HUES48 (cell line): ENCODE data around the gene WNT9A.
"Not testable (repeated sequence)": the region's sequence is repeated elsewhere in the genome, so short reads cannot be mapped to it uniquely, and the experiment has no call there.

Experiments
- H3K27ac ChIP-seq: one replicate; pipeline ENCODE4 v1.7.0; 2013; ENCODE audit warnings: low read depth, low read length, inconsistent platforms
- H3K27me3 ChIP-seq: 2 replicates; pipeline ENCODE4 v1.6.1; 2013; ENCODE audit warnings: mild to moderate bottlenecking, low read length; ENCODE audit not compliant: control insufficient read depth, insufficient read depth
- H3K36me3 ChIP-seq: 2 replicates; pipeline ENCODE4 v1.6.1; 2013; ENCODE audit warnings: low read length; ENCODE audit not compliant: control insufficient read depth, insufficient read depth
- H3K4me1 ChIP-seq: 2 replicates; pipeline ENCODE4 v1.6.1; 2013; ENCODE audit warnings: mild to moderate bottlenecking, low read length; ENCODE audit not compliant: control insufficient read depth, insufficient read depth
- H3K4me3 ChIP-seq: 2 replicates; pipeline ENCODE4 v1.5.1; 2013; ENCODE audit warnings: mild to moderate bottlenecking, low read depth, low read length
- H3K9ac ChIP-seq: 2 replicates; pipeline ENCODE4 v1.6.1; 2013; ENCODE audit warnings: mild to moderate bottlenecking, low read depth, low read length, moderate library complexity
- H3K9me3 ChIP-seq: 2 replicates; pipeline ENCODE4 v1.6.1; 2013; ENCODE audit warnings: low read length; ENCODE audit not compliant: control insufficient read depth, insufficient read depth

WNT9A gene

GRCh38 chr1:227913396-227913763 is 34.4 kb downstream of the WNT9A start:
- Histone ChIP-seq H3K9me3 (no peaks in the 10 kb centered on the region), H3K4me3 (no peak overlapping the region), H3K36me3 (no peaks in the 10 kb centered on the region), H3K4me1 (peaks cover 13% of the 10 kb centered on the region), H3K9ac (no peak overlapping the region), H3K27me3 (no peaks in the 10 kb centered on the region), H3K27ac (no peak overlapping the region)

- H3K9ac ChIP-seq: no peak overlapping the region
- no peaks in the 10 kb centered on the region for H3K27me3 ChIP-seq
- no peaks in the 10 kb centered on the region for H3K36me3 ChIP-seq
- H3K4me3 ChIP-seq: no peak overlapping the region
- H3K27ac ChIP-seq: no peak overlapping the region
- H3K4me1 ChIP-seq: peaks cover 13% of the 10 kb centered on the region
- H3K9me3 ChIP-seq: no peaks in the 10 kb centered on the region
These were observed 34.9 kb downstream of the WNT9A start for GRCh38 chr1:227912866-227913265.

- Histone ChIP-seq H3K36me3 (no peaks in the 10 kb centered on the region), H3K9me3 (no peaks in the 10 kb centered on the region), H3K4me3 (no peak overlapping the region), H3K4me1 (peaks cover 13% of the 10 kb centered on the region), H3K9ac (no peak overlapping the region), H3K27me3 (no peaks in the 10 kb centered on the region), H3K27ac (no peak overlapping the region)
These were observed 36.4 kb downstream of the WNT9A start for GRCh38 chr1:227911376-227911775.

- Histone ChIP-seq H3K4me1 (peaks cover 10% of the 10 kb centered on the region), H3K9me3 (no peaks in the 10 kb centered on the region), H3K4me3 (no peak overlapping the region), H3K27me3 (no peaks in the 10 kb centered on the region), H3K9ac (no peak overlapping the region), H3K36me3 (no peaks in the 10 kb centered on the region), H3K27ac (no peak overlapping the region)
These were observed 37.1 kb downstream of the WNT9A start for GRCh38 chr1:227910511-227911153.

GRCh38 chr1:227909923-227910328 is 37.8 kb downstream of the WNT9A start:
- peaks cover 10% of the 10 kb centered on the region for H3K4me1 ChIP-seq
- not testable (repeated sequence) for H3K9me3 ChIP-seq, H3K27ac ChIP-seq, H3K36me3 ChIP-seq, H3K9ac ChIP-seq, H3K27me3 ChIP-seq, H3K4me3 ChIP-seq

GRCh38 chr1:227909188-227909587 is 38.5 kb downstream of the WNT9A start:
- Histone ChIP-seq H3K27me3 (no peaks in the 10 kb centered on the region), H3K27ac (no peak overlapping the region), H3K4me3 (no peak overlapping the region), H3K9ac (no peak overlapping the region), H3K9me3 (no peaks in the 10 kb centered on the region), H3K4me1 (peaks cover 10% of the 10 kb centered on the region), H3K36me3 (no peaks in the 10 kb centered on the region)

- peaks cover 10% of the 10 kb centered on the region for H3K4me1 ChIP-seq
- no peaks in the 10 kb centered on the region for H3K27me3 ChIP-seq
- H3K9ac ChIP-seq: no peak overlapping the region
- H3K27ac ChIP-seq: no peak overlapping the region
- no peak overlapping the region for H3K4me3 ChIP-seq
- H3K9me3 ChIP-seq: no peaks in the 10 kb centered on the region
- no peaks in the 10 kb centered on the region for H3K36me3 ChIP-seq
These were observed 39.4 kb downstream of the WNT9A start for GRCh38 chr1:227908359-227908758.

- Histone ChIP-seq H3K9me3 (no peaks in the 10 kb centered on the region), H3K9ac (no peak overlapping the region)
These were observed 40.2 kb downstream of the WNT9A start for GRCh38 chr1:227907439-227908015.

GRCh38 chr1:227906550-227907071 is 41.1 kb downstream of the WNT9A start:
- Histone ChIP-seq H3K9ac (no peak overlapping the region), H3K4me3 (no peak overlapping the region), H3K27me3 (no peaks in the 10 kb centered on the region), H3K36me3 (no peaks in the 10 kb centered on the region), H3K4me1 (no peaks in the 10 kb centered on the region), H3K27ac (no peak overlapping the region), H3K9me3 (no peaks in the 10 kb centered on the region)

More at GRCh38 chr1:227907439-227908015, 40.2 kb downstream of the WNT9A start:
- no peaks in the 10 kb centered on the region for H3K27me3 ChIP-seq
- H3K4me1 ChIP-seq: peaks cover 1% of the 10 kb centered on the region; the same call in 1 of the 2 replicates
- no peak overlapping the region for H3K27ac ChIP-seq
- H3K4me3 ChIP-seq: no peak overlapping the region
- H3K36me3 ChIP-seq: no peaks in the 10 kb centered on the region

- no peak overlapping the region for H3K9ac ChIP-seq
- no peak overlapping the region for H3K4me3 ChIP-seq
- H3K9me3 ChIP-seq: no peaks in the 10 kb centered on the region
- H3K27me3 ChIP-seq: no peaks in the 10 kb centered on the region
- H3K36me3 ChIP-seq: no peaks in the 10 kb centered on the region
- H3K27ac ChIP-seq: no peak overlapping the region
- H3K4me1 ChIP-seq: no peaks in the 10 kb centered on the region
These were observed 41.9 kb downstream of the WNT9A start for GRCh38 chr1:227905573-227906487.
